Renal cortical epithelial cell (primary cell): ENCODE data around the gene ZNF791. TPM values are rescaled to one million over a fixed set of nuclear protein-coding genes. Genes with fewer than 3 reads are reported as not detected.
"Not testable (repeated sequence)": the region's sequence is repeated elsewhere in the genome, so short reads cannot be mapped to it uniquely, and the experiment has no call there.

Experiments used
- DNase-seq: peaks from one replicate; pipeline ENCODE4 v3.0.0-alpha.2; 2011; ENCODE audit warnings: low read depth
- total RNA-seq: library from RNA; depleted of rRNA; stranded (reverse); fragments of >200 nt; gene quantifications from 2 replicates; pipeline ENCODE4 v1.2.3, GENCODE V29; 2014

Gene ZNF791
- total RNA-seq, 1 donor from 2014 or later = 21.0 TPM

DNA sequence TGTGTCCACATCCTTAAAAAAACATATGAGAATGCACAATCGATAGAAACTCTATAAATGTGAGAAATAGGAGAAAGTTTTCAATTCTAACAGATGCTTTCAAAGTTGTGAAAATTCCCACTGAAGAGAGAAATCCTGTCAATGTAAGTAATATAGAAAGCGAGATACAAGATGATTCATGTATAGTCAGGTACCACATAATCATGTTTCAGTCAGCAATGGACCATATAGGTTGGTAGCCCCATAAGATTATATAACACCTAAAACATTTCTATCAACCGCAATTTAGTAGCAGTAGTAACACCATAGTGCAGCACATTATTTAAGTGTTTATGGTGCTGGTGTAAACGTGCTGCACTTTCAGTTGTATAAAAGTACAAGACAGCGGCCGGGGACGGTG is 18.5 kb downstream of the ZNF791 start:
- no peak for DNase-seq

- no peak for DNase-seq
These were observed 25.9 kb downstream of the ZNF791 start for GRCh38 chr19:12636631-12637030.

- no peak for DNase-seq
These were observed 28.0 kb downstream of the ZNF791 start for GRCh38 chr19:12638611-12639182.

GRCh38 chr19:12639901-12640613 is 29.3 kb downstream of the ZNF791 start:
- peak; percentile 64 for DNase-seq

DNA sequence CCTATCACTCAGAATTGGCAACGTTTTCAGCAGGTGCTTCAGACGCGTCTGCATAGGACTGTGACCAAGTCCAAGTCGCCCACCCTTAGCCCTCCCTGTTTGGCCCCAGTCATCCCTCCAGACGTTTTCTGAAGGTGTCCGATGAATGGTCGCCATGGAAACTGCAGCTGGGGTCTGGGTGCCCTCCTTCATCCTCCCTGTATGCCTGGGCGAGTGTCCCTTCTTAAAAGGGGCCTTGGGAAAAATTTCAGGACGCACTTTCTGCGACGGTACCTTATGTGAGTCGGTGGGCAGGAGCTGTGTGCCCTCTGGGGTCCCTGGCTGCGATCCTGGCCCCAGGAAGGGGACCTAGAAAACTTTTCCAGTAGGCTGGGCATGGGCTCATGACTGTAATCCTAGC is 30.7 kb downstream of the ZNF791 start:
- no peak for DNase-seq

DNA sequence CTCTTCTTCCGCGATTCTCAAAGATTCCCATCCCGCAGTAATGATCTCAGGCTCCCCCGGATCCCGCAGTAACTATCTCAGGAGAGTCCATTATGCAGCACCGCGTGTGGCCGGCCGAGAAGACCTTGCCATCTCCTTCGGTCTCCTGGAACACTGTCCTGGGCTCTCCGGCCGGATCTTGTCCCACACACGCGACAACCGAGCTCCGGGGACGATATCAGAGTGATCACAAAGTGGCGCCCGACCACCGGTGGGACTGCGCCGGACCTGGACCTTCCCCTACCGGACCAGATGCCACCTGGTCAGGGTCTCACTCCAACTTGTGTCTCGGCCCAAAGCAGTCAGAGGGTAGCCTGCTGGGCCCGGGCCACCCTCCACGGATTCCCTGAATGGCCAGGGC is 31.8 kb downstream of the ZNF791 start:
- DNase-seq = no peak

DNA sequence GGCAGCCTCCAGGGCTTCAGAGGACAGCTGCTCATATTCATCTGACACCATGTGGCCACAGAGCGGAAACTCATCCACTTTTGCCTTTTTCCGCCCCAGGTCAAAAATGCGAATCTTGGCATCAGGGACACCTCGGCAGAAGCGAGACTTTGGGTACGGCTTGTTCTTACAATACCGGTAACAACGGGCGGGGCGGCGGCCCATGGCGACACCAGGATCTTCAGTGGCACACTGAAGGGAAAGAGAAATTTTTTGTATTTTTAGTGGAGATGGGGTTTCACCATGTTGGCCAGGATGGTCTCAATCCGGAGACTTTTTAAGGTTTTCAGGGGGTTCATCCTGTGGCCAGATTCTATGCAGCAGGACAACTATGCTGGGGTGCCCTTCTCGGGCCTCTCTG is 33.0 kb downstream of the ZNF791 start:
- not testable (repeated sequence) for DNase-seq

- DNase-seq = no peak
These were observed 35.8 kb downstream of the ZNF791 start for GRCh38 chr19:12646551-12646950.

DNA sequence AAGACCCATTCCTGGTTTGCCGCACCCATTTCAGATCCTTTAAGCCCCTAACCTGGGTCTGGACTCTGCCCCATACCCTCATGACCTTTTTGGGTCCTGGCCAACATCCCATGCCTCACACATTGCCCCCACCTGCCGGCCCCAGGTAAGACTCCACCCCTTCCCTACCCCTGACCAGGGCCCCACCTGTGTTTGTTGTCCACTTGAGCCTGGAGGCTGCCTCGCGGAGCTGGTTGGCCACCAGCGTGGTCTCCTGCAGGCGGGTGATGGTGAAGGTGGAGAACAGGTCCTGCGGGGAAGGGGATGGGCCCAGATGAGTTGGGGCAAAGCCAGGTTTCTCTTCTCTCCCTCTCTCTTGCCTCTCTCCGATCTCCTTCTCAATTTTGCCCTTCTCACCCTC is 36.3 kb downstream of the ZNF791 start:
- no peak for DNase-seq

DNA sequence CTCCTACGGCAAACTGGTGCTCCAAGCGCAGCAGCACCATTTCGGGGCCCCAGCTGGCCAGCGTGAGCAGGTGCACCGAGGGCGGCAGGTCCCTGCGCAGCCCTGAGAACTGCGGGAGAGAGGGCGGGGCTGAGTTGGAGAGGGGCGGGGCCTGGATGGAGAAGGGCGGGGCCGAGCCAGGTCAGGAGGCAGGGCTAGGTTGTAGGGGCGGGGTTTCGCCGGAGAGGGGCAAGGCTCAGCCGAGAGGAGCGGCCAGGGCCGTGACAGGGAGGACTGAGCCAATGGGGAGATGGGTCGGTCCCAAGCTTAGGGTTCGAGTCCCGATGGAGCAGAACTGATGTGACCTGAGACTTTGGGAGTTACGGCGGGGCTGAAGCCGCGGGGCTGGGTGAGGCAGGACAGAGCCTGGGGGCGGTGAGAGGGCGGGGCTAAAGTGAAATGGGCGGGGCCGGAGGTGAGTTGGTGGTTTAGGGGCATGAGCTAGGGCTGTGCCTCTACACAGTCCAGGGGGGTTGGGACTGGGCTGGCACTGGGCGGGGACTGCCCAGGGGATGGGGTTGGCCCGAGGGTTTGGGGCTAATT is 36.9 kb downstream of the ZNF791 start:
- peak; percentile 29 for DNase-seq

DNA sequence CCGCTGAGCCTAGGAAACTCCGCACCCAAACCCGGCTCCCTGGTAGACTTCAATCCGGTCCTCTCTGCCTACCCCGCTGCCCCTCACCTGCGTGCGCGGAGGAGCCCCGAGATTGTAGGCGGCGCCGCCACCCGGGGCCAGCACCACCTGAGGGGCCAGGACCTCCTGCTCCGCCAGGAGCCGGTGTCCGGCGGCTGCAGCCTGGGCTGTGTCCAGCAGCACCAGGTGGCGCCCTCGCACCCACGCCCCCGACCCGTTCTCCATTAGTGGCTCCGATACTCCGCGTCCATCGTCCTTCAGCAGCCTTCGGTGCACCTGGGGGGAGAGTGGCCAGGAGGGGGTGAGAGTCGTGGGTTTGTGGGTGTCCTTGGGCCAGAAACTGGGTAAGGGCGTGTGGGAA is 37.4 kb downstream of the ZNF791 start:
- no peak for DNase-seq

DNA sequence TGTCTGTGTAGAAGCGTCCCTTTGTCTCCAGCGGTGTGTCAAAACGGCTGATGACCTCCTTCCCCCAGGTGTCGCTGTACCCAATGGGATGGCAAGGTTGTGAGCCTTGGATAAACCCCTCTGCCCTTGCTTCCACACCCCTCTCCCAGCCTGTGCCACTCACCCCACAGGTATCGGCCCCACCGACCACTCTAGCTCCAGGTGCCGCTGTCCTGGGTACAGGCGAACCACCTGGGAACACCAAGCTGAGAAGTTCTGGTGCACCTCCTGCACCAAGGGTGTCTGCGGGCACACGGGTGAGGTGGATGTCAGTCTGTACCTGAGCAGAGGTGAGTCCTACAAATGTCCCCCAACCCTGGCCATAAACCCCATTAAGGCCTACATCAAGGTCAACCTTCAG is 39.2 kb downstream of the ZNF791 start:
- no peak for DNase-seq

GRCh38 chr19:12652219-12652618 is 41.5 kb downstream of the ZNF791 start:
- no peak for DNase-seq

- DNase-seq = no peak
These were observed 44.8 kb downstream of the ZNF791 start for GRCh38 chr19:12655546-12655945.

DNA sequence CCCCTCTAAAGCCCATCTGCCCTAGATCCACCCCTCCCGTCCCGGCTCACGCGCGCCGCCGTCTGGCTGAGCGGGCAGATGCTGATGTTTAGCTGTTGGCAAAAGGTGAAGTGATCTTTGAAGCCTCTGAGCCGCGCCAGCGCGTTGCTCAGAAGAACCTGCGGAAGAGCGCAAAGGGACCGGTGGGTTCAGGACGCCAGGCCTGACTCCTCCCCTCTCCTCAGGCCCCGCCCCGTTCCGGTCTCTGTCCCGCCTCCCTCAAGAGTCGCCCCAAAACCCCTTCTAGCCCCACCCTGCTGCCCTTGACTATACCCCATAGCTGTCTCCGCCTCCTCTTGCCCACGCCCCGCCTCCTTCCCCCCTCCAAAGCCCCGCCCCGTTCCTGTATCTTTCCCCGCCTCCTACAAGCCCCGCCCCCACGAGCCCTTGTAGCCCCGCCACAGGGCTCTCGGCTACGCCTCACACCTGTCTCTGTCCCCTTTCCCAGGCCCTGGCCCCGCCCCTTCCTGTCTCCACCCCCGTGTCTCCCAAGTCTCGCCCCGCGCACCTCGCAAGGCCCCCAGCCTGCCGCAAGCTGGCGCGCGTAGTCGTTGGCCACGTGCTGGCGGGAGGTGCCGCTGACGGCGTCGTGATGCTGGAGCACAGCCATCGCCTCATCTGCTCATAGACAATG is 46.3 kb downstream of the ZNF791 start:
- no peak for DNase-seq

DNA sequence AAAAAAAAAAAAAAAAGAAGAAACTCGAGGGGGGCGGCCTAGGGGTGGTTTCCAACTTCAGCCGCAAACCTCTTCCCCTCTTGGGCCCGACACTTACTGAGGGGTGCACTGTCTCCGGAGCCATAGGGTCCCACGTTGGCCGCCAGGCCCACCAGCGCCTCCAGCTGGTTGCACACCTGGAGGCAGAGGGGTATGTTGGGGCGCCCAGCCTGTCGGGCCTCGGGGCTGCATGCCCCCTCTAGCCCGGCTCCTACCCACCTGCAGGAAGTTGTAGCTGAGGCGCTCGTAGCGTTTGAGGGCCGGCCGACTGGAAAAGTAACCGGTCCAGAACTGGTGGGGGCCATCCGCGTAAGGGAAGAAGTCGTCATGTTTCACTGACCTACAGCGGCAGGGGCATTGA is 47.2 kb downstream of the ZNF791 start:
- no peak for DNase-seq

DNA sequence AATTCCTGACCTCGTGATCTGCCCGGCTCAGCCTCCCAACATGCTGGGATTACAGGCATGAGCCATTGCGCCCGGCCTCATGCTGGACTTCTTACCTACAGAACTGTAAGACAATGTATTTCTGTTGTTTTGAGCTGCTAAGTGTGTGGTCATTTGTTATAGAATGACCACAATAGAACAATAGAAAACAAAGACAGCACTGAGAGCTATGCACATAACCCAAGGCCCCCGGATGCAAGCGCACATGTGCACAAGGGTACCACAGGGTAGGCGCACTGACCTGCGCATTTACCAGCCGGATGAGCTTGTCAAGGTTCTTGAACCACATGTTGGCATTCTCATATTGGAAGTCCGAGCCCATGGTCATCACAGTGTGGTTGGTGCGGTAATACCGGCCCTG is 50.3 kb downstream of the ZNF791 start:
- no peak for DNase-seq

DNA sequence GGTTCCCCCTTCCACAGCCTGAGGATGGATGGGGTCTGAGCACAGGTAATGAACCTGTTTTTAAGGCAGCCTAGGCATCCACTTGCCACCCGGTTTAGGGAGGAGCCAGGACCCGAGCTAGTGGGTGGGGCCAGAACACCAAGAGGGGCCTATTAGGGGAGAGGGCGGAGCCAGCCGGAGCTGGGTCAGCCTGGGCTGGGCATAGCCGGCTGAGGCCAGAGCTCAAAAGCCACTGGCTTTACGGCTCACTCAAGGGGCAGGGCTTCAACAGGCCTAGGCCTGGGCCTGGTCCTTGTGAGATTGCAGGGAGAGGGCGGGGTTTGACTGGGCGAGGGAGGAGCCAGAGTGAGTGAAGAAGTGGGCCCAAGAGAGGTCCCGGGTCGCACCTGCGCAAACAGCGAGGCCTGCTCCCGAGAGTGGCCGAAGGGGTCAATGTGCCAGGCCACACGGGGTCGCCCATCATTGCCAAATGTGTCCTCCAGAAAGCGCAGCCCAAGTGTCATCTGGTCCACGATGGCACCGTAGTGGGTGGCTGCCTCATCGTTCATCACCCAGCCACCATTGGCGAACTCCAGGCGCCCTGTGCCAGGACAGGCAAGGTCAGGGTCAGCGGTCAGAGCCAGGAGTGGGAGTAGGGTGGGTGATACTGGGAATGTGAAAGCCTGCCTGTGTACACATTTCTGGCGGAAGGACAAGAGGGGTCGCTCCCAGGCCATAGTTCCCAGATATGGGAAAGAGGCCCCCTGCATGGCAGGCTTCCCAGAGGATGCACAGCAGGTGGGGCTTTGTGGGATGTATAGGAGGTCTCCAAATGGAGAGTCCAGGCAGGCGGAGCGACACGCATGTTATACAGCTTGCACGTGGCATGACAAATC is 53.9 kb downstream of the ZNF791 start:
- no peak for DNase-seq

GRCh38 chr19:12665281-12665573 is 54.5 kb downstream of the ZNF791 start:
- no peak for DNase-seq

DNA sequence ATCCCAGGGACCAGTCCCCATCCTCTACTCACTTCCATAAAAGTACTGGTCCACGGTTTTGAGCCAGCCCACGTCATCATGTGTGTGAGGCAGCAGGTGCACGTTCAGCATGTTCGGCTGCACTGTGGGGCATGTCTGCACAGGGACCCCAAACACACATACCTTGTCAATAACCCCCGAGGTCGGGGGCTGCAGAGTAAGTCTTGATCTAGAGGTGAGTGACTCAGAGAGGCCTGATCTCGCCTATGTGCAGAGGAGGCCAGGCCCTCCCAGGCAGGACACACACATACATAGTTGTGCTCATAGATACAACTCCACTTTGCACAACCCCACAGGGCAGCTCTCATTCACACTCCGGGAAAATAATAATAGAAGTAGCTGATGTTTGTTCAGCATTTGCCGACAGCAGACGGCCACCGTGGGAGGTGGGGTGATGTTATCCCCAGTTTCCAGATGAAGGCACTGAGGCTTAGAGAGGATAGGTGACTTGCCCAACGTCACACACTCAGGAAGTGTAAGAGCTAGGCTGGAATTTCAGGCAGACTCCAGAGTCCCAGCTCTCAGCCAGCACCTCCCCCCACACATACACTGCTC is 55.0 kb downstream of the ZNF791 start:
- no peak for DNase-seq

GRCh38 chr19:12666265-12667048 is 55.7 kb downstream of the ZNF791 start, which contains the start of the genes MAN2B1 and WDR83:
Gene MAN2B1 (minus strand): TSS chr19:12666742. CDS start chr19:12666701, 41 bp downstream.
Gene WDR83 (plus strand): TSS chr19:12666807. CDS start chr19:12669791, 2,984 bp downstream.
- peak; percentile 33 for DNase-seq
